HG02610 (cell line): Measurements from ENCODE around the gene UCKL1.

Experiments used
- ATAC-seq: cut with Tn5 transposase; IDR thresholded peaks from one replicate; pipeline ENCODE4 v1.9.1; 2021; ENCODE audit warnings: mild to moderate bottlenecking, moderate library complexity; ENCODE audit not compliant: unreplicated experiment

The UCKL1 gene

GRCh38 chr20:63959699-63960075 lies 3.5 kb upstream of the UCKL1 start:
- ATAC-seq = no peak

DNA sequence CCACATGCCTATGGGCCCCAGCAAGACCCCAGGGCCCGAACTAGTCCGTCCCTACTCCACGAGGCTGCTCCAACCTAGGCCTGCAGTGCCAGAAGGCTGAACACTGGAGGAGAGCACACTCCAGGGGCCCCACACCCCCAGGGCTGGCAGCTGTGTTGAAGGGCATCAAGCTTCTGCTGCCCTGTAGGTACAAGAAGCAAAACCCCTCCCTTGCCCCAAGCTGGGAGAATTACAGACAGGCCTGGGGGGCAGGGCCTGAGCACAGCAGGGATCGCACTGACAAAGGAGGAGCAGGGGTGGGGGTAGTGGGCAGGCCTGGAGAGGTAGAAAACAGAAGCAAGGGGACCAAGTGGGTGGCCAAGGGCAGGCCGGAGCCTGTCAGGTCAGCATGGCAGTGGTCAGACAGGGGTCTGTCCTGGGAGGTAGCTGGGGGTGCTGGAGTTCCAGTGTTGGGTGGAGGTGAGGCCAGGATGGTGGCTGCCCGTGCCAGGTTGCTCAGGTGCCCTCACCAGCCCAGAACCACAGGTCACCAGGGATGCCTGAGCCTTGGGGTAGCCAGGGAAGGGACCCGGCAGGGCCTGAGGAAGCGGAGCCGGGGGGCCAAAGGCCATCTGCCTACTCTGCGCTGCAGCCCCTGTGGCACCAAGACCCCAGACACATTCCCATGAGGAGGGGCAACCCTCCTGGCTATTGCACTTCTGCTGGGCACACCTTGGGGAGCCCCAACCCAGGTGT lies 2.9 kb upstream of the UCKL1 start:
- no peak for ATAC-seq

- no peak for ATAC-seq
These were observed 2.3 kb upstream of the UCKL1 start for GRCh38 chr20:63958471-63958870.

DNA sequence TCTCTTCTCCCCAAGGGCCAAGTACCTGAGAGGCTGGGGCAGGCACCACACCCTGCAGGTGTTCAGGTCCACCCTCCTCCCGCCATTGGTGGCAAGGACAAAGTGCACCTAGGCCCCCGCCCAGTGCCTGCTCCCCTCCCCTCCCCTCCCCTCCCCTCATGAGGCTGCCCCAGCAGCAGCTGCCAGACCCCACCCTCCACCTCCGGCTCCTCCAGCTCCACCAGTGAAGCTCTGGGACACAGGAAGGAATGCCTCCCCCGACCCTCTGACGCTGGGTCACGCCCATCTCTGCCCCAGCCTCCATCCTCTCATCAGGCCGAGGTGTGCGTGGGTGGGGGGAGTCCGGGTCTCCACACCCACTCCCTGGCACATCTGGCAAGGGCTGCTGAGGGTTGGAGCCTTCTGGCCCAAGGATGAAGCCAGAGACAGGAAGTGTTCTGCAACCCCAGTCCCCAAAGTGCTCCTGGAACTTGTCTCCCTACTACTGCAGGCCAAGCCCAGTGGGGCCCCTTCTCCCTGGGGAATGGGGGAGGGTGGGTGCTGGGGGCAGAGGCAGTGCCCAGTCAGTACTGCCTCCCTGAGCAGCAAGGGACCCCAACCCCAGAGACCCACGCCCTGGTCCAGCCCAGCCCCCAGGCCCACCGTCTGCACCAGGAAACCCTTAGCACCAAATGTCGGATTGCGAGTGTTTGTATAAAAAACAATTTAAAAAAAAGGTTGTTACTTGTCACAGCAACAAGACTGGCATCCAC lies 1.6 kb upstream of the UCKL1 start:
- no peak for ATAC-seq

GRCh38 chr20:63957004-63957689 lies 931 bp upstream of the UCKL1 start:
- ATAC-seq = peak; percentile 13

GRCh38 chr20:63956664-63957003 lies 418 bp upstream of the UCKL1 start:
- no peak for ATAC-seq

DNA sequence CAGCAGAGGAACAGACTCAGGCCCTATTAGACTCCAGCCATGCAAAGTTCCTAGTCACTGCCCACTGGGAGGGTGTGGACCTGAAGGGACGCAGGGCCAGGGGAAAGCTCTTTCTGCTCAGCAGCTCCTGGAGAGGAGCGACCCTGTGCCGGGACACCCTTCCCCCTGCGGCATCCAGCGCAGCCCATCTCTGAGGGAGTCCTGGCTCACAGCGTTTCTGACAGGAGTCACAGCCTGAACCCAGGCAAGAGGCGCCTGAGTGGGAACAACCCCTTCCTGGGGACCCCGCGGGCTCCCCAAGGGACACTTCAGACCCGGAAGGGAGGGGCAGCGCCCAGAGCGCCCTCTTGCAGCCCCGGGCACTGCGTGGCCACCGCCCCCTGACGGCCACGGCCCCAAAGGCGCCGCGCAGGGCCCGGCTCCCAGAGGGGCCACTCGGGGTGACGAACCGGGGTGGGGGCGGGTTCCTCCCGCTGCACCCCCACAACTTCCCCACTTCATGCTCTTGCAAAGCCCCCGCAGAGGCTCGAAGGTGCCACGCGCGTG lies 862 bp downstream of the UCKL1 start:
- ATAC-seq = peak; percentile 6

DNA sequence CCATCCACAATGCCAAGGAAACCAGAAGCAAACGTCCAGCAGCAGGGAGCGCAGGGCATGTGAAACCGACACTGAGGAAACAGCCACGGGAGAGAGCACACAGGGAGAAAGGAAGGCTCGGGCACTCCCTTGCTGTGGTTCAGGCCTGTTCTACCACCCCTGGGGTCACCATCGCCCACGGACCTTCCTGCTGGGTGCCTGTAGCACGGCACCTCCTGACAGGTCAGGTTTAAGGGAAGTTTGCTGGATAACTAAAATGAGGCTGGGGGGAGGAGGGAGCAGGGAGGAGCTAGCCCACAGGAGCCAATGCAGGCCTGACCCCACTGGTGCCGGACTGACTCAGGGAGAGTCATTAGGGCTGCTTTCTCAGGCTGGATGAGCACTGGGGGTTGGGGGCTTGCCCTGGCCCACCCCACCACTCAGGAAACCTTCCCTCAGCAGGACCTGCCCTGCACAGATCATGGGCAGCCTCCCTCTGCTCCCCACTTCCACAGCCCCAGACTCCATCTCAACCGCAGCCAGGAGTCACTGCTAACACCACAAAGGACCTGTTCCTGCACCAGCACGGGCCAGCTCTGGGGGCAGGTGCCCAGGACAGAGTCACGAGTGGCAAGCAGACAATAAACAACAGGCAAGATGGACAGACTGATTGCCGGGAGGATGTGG lies 2.3 kb downstream of the UCKL1 start:
- no peak for ATAC-seq

DNA sequence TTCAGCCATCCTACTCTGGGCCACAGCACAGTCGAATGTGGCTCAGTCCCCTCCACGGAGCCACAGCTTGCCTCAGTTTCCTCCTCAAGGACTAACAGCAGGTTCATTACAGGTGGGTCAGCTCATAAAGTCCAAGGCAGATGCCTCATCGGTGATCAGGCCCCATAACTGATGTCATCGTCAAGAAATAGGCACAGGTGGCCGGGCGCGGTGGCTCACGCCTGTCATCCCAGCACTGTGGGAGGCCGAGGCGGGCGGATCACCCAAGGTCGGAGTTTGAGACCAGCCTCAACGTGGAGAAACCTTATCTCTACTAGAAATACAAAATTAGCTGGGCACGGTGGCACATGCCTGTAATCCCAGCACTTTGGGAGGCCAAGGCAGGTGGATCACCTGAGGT lies 3.4 kb downstream of the UCKL1 start:
- ATAC-seq = no peak

GRCh38 chr20:63952210-63952535 lies 4.0 kb downstream of the UCKL1 start:
- no peak for ATAC-seq

- no peak for ATAC-seq
These were observed 4.6 kb downstream of the UCKL1 start for GRCh38 chr20:63951398-63952209.

- no peak for ATAC-seq
These were observed 5.4 kb downstream of the UCKL1 start for GRCh38 chr20:63950701-63951397.

DNA sequence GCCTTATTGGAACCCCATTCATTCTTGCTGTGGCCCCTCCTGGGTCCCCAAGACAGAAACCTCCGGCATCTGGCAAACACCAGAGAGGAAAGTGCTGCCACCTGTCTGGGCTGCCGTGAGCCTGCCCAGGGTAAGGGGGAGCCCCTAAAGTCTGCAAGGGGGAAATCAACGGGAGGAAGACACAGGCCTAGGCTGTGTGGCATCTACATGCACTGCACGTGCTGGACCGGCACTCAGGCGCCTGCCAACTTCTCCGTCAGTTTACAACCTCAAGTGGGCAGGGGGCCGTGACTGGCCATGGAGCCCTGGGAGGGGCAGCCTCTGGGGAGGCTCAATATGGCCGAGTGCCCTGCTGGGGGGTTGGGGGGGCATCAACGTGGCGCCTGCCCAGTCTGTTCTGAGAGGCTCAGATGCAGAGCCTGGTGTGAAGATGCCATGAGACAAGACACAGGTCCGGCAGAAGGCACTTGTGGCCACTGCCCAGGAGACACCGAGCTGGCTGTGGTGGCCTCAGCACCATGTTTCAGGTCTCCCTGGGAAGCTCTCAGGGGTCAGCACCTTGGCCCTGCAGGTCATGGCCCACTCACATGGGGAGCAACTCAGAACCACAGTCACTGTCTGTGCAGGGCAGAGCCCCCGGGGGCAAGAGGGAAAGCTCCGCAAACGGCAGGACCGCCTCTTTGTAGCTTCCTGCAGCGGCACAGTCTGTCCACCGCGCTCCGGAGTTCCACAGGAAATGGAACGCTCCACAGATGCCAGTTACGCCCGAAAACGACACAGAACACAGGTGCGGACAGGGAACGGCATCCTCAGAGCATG lies 8.4 kb downstream of the UCKL1 start:
- ATAC-seq = no peak

DNA sequence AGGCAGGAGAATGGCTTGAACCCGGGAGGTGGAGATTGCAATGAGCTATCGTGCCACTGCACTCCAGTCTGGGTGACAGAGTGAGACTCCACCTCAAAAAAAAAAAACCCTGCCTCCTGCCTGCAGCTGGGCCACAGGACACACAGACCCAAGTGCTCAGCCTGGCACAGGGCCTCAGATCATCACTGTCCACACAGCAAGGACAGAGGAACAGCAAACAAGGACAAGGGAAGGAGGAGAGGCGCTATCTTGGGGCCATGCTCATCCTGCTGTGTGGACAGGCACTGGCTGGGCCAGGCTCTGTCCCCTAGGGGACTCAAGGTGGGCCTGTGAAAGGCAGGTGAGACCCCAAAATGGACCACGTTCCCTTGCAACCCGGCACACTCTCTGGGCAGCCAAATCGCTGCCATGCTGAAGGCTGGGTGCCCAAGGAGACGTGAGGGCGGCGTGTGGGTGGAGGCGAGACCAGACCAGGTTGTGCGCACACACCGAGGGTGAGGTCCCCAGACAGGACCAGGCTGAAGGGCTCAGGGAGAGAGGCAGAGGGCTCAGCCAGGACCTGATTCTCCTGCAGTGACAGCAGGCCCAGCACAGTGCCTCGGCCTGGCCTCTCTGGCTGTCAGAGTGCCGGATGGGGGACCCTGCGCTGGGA lies 9.1 kb downstream of the UCKL1 start:
- no peak for ATAC-seq

DNA sequence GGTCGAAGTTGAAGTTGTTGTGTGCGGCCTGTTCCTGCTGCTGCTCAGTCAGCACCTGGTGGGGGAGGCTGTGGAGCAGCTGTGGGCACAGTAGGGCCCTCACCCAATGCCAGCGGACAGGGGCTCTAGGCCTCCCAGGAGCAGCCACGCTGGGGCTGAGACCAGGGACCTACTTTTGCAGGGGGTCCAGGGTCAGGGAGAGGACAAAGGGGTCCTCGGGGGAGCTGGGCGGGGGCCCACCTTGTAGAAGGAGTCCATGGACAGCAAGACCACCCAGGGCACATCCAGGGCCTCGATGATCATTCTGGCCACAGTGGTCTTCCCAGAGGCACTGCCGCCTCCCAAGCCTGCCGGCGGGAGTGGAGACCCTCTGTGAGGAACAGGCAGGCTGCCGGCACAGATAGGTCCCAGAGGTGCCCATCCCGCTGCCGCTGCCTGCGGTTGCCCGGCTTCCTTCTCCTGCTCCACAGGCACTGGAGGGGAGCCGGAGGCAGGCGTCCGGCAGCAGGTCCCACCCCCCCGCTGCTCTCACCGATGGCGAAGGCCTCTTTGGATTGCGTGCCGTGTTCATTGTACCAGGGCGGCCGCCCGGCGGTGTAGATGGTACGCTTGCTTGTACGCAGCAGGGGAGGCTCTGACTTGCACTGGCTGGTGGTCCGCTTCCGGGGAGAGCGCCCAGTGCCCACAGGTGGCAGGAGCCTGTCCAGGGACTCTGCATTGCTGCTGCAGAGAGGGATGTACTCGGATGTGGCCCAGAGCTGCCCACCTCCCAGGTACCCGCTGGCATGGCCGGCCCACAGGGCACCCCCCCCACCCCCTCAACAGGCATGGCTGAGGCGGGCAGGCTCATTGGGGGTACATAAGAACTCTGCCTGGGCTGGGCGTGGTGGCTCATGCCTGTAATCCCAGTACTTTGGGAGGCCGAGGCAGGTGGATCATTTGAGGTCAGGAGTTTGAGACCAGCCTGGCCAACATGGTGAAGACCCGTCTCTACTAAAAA lies 10.0 kb downstream of the UCKL1 start:
- ATAC-seq = no peak

- no peak for ATAC-seq
These were observed 11.1 kb downstream of the UCKL1 start for GRCh38 chr20:63945031-63945658.
